SU-DHL-6 (cell line): ENCODE results near the gene HS6ST3.

ENCODE experiments used
- H2AFZ ChIP-seq: fragments of 200-600 bp; sonication (generic); 2 replicates; pipeline ENCODE4 v1.6.1; 2014; ENCODE audit warnings: low read depth, mild to moderate bottlenecking, moderate library complexity, mixed read lengths, antibody characterized with exemption, low read length; ENCODE audit not compliant: severe bottlenecking
- H3F3A ChIP-seq: fragments of 200-600 bp; shearing (Covaris generic); 2 replicates; pipeline ENCODE4 v1.6.0; 2016; ENCODE audit warnings: antibody characterized with exemption, mild to moderate bottlenecking; ENCODE audit not compliant: insufficient read depth
- H3K27ac ChIP-seq: fragments of 200-600 bp; sonication (generic); 2 replicates; pipeline ENCODE4 v1.5.1; 2016; ENCODE audit warnings: low read depth, mild to moderate bottlenecking, low read length, moderate library complexity, mixed read lengths
- H3K27me3 ChIP-seq: fragments of 200-600 bp; sonication (generic), shearing (Covaris generic); 2 replicates; pipeline ENCODE4 v1.6.0; 2014; ENCODE audit warnings: mild to moderate bottlenecking, low read length
- H3K36me3 ChIP-seq: fragments of 200-600 bp; sonication (generic); 2 replicates; pipeline ENCODE4 v1.6.1; 2014; ENCODE audit warnings: mild to moderate bottlenecking, low read length, mixed read lengths
- H3K4me2 ChIP-seq: fragments of 300-600, 200-600 bp; shearing (Covaris generic), sonication (generic); 2 replicates; pipeline ENCODE4 v1.6.0; 2014; ENCODE audit warnings: low read length, low read depth, mild to moderate bottlenecking; ENCODE audit not compliant: poor library complexity, severe bottlenecking
- H3K4me3 ChIP-seq: fragments of 200-600 bp; sonication (generic); 2 replicates; pipeline ENCODE4 v1.5.1; 2014; ENCODE audit warnings: antibody characterized with exemption, low read length, mild to moderate bottlenecking, mixed read lengths; ENCODE audit not compliant: insufficient read depth, poor library complexity, severe bottlenecking
- H3K79me2 ChIP-seq: fragments of 200-600 bp; sonication (generic); 2 replicates; pipeline ENCODE4 v1.6.1; 2014; ENCODE audit warnings: mild to moderate bottlenecking, low read length, moderate library complexity; ENCODE audit not compliant: insufficient read depth
- H3K9ac ChIP-seq: fragments of 200-600 bp; sonication (generic); 2 replicates; pipeline ENCODE4 v1.7.0; 2014; ENCODE audit warnings: mild to moderate bottlenecking, low read length
- H3K9me2 ChIP-seq: fragments of 200-600 bp; sonication (generic); replicated peaks from 2 replicates; pipeline ENCODE4 v1.6.1; 2014; ENCODE audit warnings: low read length; ENCODE audit not compliant: insufficient read depth
- H3K9me3 ChIP-seq: fragments of 200-600 bp; sonication (generic); 2 replicates; pipeline ENCODE4 v1.6.1; 2014; ENCODE audit warnings: low read length, mixed read lengths; ENCODE audit not compliant: insufficient read depth
- H4K20me1 ChIP-seq: fragments of 200-600 bp; sonication (generic); 2 replicates; pipeline ENCODE4 v1.6.1; 2014; ENCODE audit warnings: low read depth, mild to moderate bottlenecking, antibody characterized with exemption, low read length, moderate library complexity, mixed read lengths
- EZH2phosphoT487 ChIP-seq: fragments of 200-600 bp; sonication (generic), shearing (Covaris generic); conservative IDR thresholded peaks from 2 replicates; pipeline ENCODE4 v1.6.1; 2018; ENCODE audit warnings: mild to moderate bottlenecking, antibody characterized with exemption, low read length, moderate library complexity, mixed read lengths
- TF ChIP-seq, protein P1 (sequence below): fragments of 200-600 bp; sonication (generic); IDR thresholded peaks from one replicate; pipeline ENCODE4 v1.5.1; 2017; ENCODE audit warnings: antibody characterized with exemption, mild to moderate bottlenecking, low read length, moderate library complexity; ENCODE audit not compliant: insufficient read depth, poor library complexity, severe bottlenecking

The HS6ST3 gene

GRCh38 chr13:96422002-96422401 is 332.1 kb downstream of the HS6ST3 start:
- no peak overlapping the region for H3K9ac ChIP-seq
- 0 out of 2 replicates have a peak, but pooled peaks cover 3% of the 10 kb centered on the region for H3K9me2 ChIP-seq
- no peaks in the 10 kb centered on the region for H3F3A ChIP-seq
- no peak overlapping the region for H2AFZ ChIP-seq
- no peaks in the 10 kb centered on the region for H3K79me2 ChIP-seq
- H3K27ac ChIP-seq = no peak overlapping the region
- H4K20me1 ChIP-seq = no peaks in the 10 kb centered on the region
- no peak overlapping the region for H3K4me2 ChIP-seq
- H3K36me3 ChIP-seq = no peaks in the 10 kb centered on the region
- TF ChIP-seq EZH2phosphoT487 = no peak
- TF ChIP-seq, protein P1, sequence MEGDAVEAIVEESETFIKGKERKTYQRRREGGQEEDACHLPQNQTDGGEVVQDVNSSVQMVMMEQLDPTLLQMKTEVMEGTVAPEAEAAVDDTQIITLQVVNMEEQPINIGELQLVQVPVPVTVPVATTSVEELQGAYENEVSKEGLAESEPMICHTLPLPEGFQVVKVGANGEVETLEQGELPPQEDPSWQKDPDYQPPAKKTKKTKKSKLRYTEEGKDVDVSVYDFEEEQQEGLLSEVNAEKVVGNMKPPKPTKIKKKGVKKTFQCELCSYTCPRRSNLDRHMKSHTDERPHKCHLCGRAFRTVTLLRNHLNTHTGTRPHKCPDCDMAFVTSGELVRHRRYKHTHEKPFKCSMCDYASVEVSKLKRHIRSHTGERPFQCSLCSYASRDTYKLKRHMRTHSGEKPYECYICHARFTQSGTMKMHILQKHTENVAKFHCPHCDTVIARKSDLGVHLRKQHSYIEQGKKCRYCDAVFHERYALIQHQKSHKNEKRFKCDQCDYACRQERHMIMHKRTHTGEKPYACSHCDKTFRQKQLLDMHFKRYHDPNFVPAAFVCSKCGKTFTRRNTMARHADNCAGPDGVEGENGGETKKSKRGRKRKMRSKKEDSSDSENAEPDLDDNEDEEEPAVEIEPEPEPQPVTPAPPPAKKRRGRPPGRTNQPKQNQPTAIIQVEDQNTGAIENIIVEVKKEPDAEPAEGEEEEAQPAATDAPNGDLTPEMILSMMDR = no peak
- H3K9me3 ChIP-seq = no peaks in the 10 kb centered on the region
- no peak overlapping the region for H3K4me3 ChIP-seq
- no peaks in the 10 kb centered on the region for H3K27me3 ChIP-seq

DNA sequence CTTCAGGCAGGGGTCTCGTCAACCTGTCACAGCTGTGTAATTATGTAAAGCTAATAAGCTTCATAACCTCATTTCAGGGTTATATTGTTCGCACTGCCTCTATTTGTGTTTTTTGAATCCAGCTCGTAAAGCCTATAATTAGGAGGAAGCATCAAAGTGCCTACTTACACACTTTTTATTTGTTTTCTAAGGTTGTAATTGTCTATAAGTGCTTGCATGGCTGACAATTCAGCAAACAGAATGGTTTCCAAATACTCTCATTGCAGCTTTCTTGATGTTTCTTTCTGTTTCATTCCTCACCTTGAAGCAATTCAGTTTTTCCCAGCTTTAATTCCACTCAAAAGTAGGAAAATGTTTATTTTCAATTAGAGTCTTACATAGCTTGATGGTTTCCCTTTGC is 336.3 kb downstream of the HS6ST3 start:
- Histone ChIP-seq H3K4me3 (no peak overlapping the region), H3K9me2 (0 out of 2 replicates have a peak, but pooled peaks cover 3% of the 10 kb centered on the region), H2AFZ (no peak overlapping the region), H3K27me3 (no peaks in the 10 kb centered on the region), H3K79me2 (no peaks in the 10 kb centered on the region), H4K20me1 (no peaks in the 10 kb centered on the region), H3K4me2 (no peak overlapping the region), H3K27ac (no peak overlapping the region), H3K9ac (no peak overlapping the region), H3K9me3 (no peaks in the 10 kb centered on the region), H3F3A (no peaks in the 10 kb centered on the region), H3K36me3 (no peaks in the 10 kb centered on the region)
- TF ChIP-seq, protein P1 = no peak
- no peak for TF ChIP-seq EZH2phosphoT487

DNA sequence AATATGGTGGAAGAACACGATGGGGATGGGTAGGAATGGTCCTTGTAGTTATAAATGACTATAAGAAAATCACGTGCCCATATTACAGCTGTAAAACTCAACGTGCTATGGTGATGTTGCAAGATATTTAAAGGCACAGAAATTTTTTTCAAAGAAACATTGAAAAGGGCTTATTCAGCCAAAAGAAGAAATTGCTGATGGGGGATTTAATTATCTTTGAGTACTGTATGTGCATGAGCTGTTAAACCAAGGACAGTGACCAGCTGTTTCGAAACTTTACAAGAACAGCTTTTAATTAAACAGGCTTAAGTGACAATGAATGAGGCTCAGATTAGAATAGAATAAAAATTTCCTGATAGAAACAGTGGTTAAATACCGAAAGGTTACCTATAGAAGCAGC is 339.0 kb downstream of the HS6ST3 start:
- H3K9ac ChIP-seq = no peak overlapping the region
- H3K4me2 ChIP-seq = no peak overlapping the region
- no peak overlapping the region for H2AFZ ChIP-seq

More for the DNA sequence above, 339.0 kb downstream of the HS6ST3 start:
- no peaks in the 10 kb centered on the region for H4K20me1 ChIP-seq
- H3K9me2 ChIP-seq = 0 out of 2 replicates have a peak, but pooled peaks cover 3% of the 10 kb centered on the region
- H3K27ac ChIP-seq = no peak overlapping the region
- H3F3A ChIP-seq = no peaks in the 10 kb centered on the region
- H3K79me2 ChIP-seq = no peaks in the 10 kb centered on the region
- H3K4me3 ChIP-seq = no peak overlapping the region
- no peak for TF ChIP-seq EZH2phosphoT487
- TF ChIP-seq, protein P1 = no peak
- H3K36me3 ChIP-seq = no peaks in the 10 kb centered on the region
- H3K9me3 ChIP-seq = no peaks in the 10 kb centered on the region
- H3K27me3 ChIP-seq = no peaks in the 10 kb centered on the region
